ENCODE measurements around the gene MEPCE.

DNA sequence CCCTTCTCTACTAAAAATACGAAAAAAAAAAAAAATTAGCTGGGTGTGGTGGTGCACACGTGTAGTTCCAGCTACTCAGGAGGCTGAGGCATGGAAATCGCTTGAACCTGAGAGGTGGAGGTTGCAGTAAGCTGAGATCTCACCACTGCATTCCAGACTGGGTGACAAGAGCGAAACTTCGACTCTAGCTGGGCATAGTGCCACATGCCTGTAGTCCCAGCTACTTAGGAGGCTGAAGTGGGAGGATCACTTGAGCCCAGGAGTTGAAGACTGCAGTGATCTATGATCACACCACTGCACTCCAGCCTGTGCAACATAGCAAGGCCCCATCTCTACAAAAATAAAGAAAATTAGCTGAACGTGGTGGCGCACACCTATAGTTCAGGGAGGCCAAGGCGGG lies 35.7 kb downstream of the MEPCE start:
- TF ChIP-seq, protein P1, sequence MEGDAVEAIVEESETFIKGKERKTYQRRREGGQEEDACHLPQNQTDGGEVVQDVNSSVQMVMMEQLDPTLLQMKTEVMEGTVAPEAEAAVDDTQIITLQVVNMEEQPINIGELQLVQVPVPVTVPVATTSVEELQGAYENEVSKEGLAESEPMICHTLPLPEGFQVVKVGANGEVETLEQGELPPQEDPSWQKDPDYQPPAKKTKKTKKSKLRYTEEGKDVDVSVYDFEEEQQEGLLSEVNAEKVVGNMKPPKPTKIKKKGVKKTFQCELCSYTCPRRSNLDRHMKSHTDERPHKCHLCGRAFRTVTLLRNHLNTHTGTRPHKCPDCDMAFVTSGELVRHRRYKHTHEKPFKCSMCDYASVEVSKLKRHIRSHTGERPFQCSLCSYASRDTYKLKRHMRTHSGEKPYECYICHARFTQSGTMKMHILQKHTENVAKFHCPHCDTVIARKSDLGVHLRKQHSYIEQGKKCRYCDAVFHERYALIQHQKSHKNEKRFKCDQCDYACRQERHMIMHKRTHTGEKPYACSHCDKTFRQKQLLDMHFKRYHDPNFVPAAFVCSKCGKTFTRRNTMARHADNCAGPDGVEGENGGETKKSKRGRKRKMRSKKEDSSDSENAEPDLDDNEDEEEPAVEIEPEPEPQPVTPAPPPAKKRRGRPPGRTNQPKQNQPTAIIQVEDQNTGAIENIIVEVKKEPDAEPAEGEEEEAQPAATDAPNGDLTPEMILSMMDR (IDR thresholded peaks at IDR 0.05 in 8 of 11, conservative IDR thresholded peaks at IDR 0.05 in 3 of 11), result no peak
- TF ChIP-seq POLR2AphosphoS5 (IDR thresholded peaks at IDR 0.05), result no peak

Measured in spleen (tissue), 7 donors.